Small intestine (tissue), 7 donors: ENCODE measurements around the gene TGM5. TPM values are rescaled to one million over a fixed set of nuclear protein-coding genes. Genes with fewer than 3 reads are reported as not detected.

Experiments
- DNase-seq, 2 donors: peaks; one replicate each; pipeline versions ENCODE4 v3.0.0 to v3.0.0-alpha.2; 2013
- FAIRE-seq: peaks from 2 replicates; lab custom pipeline; 2012; peaks lifted over from hg19 to GRCh38; lab: Jason Lieb, UNC
- H3K27ac ChIP-seq, 3 donors: one replicate each; pipeline ENCODE4 v1.5.1; 2013; ENCODE audit warnings: low read length in 2 of 3, mild to moderate bottlenecking in 2 of 3, control low read depth in 1 of 3, inconsistent platforms in 1 of 3, low read depth in 1 of 3, moderate library complexity in 1 of 3
- H3K27me3 ChIP-seq, 3 donors: one replicate each; pipeline ENCODE4 v1.6.1; 2013; ENCODE audit warnings: low read length in 3 of 3, inconsistent platforms in 1 of 3; ENCODE audit not compliant: control insufficient read depth in 3 of 3, insufficient read depth in 3 of 3
- H3K36me3 ChIP-seq, 3 donors: one replicate each; pipeline ENCODE4 v1.6.1; 2013; ENCODE audit warnings: low read length in 3 of 3, inconsistent platforms in 1 of 3, low read depth in 1 of 3, mild to moderate bottlenecking in 1 of 3, moderate library complexity in 1 of 3; ENCODE audit not compliant: control insufficient read depth in 3 of 3, insufficient read depth in 2 of 3
- H3K4me1 ChIP-seq, 3 donors: one replicate each; pipeline ENCODE4 v1.6.1; 2013; ENCODE audit warnings: low read length in 2 of 3, inconsistent platforms in 1 of 3, low read depth in 1 of 3, mild to moderate bottlenecking in 1 of 3, moderate library complexity in 1 of 3; ENCODE audit not compliant: control insufficient read depth in 3 of 3, insufficient read depth in 2 of 3
- H3K4me3 ChIP-seq, 3 donors: one replicate each; pipeline ENCODE4 v1.5.1; 2013; ENCODE audit warnings: low read length in 3 of 3, control low read depth in 1 of 3, inconsistent platforms in 1 of 3, low read depth in 1 of 3, mild to moderate bottlenecking in 1 of 3, moderate library complexity in 1 of 3
- H3K9me3 ChIP-seq, 2 donors: one replicate each; pipeline ENCODE4 v1.6.1; 2013; ENCODE audit warnings: low read depth in 1 of 2, low read length in 1 of 2; ENCODE audit not compliant: control insufficient read depth in 2 of 2, insufficient read depth in 1 of 2
- WGBS, 3 donors: extraction: QIAGEN DNeasy Blood & Tissue Kit; methylation state at CpG; one replicate each; pipeline ENCODE4 v1.1.7; 2013; 5-methylcytosine and 5-hydroxymethylcytosine counted together
- polyA plus RNA-seq, 4 donors: library from polyadenylated mRNA; stranded (reverse) in 3 of 4; unstranded in 1 of 4; fragments of 200-250 nt in 3 of 4; fragments of 120-200 nt in 1 of 4; gene quantifications; one replicate each; pipeline versions ENCODE4 v1.2.1 to v1.2.3, GENCODE V29; 2013
- donor health status: healthy with polysubstance abuse.
- donor health status: control.
- donor health status: control.
- donor health status: Bipolar disorder and iron deficiency.
- donor health status: healthy.

TGM5 gene
- polyA plus RNA-seq, 4 donors, result 0.01 to 0.03 TPM; not detected in 2

DNA sequence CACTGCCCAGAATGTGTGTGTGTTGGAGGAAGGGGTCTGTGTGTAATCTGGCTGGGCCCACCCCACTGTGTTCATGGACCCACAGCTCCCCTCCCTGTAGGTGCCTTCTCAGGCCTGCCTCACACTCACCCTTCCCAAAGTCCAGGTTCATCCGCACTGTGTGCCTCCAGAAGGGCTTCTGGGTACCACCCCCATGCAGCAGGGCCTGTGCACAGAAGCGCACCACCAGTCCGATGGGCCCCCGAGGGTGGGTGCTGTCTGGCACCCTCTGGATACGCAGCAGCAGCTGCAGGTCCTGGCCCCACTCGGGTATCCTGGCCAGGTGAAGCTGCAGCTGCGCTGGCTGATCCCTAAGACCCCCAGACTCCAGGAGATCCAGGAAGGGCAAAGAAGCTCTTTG is 12.8 kb upstream of the TGM5 start:
- Histone ChIP-seq H3K4me3 (no peak overlapping the region), H3K27me3 (peaks cover 0 to 3% (median 0%) of the 10 kb centered on the region in 3 donors), H3K9me3 (no peaks in the 10 kb centered on the region), H3K27ac (no peak overlapping the region), H3K36me3 (no peaks in the 10 kb centered on the region), H3K4me1 (no peaks in the 10 kb centered on the region)
- 71 to 84% (median 76%) methylated on average over 6 to 7 of the region's 7 CpGs for WGBS, 3 donors
- DNase-seq (no peak), FAIRE-seq (no peak)

DNA sequence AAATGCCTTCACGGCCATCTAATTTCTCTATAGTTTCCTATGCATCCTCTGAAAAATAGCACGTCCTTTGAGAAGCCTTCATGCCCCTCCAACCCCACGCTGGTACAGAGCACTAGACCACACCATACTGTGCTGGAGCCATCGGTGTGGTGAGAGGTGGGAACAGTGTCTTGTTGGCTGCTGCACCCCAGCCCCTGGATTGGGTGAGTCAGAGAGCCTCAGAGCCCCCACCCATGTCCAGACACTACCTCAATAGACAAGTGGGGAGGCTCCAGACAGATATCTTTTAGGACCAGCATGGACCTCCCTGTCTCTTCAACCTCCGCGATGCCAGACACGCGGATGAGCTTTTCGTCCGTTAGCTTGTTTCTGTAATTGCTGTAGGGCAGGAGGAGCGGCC is 12.1 kb upstream of the TGM5 start:
- H3K36me3 ChIP-seq, result no peaks in the 10 kb centered on the region
- FAIRE-seq, result no peak
- H3K4me1 ChIP-seq, result no peaks in the 10 kb centered on the region
- no peaks in the 10 kb centered on the region for H3K27me3 ChIP-seq
- no peak for DNase-seq
- H3K9me3 ChIP-seq, result no peaks in the 10 kb centered on the region
- H3K27ac ChIP-seq, result no peak overlapping the region
- 78 to 85% (median 84%) methylated on average over 11 of the region's 11 CpGs for whole genome bisulfite sequencing, 3 donors
- no peak overlapping the region for H3K4me3 ChIP-seq

DNA sequence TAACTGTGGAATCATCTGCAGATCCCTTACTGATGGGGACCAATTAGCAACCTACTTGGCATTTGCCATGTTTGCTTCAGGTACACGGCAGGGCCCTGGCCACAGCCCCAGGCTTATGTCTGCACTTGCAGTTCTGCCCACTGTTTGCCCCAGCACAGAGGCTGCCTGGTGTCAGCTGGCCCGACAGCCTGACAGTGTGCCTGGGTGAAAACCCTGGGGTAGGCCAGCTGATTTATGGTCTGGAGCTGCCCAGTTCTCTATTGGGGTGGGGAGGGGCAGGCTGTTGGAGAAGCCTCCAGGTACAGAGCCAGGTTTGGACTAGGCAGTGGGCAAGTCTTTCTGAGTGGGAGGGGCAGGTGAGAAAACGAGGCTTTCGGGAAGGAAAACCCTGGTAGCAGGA is 11.2 kb upstream of the TGM5 start:
- Histone ChIP-seq H3K4me1 (no peaks in the 10 kb centered on the region), H3K4me3 (no peak overlapping the region), H3K9me3 (no peaks in the 10 kb centered on the region), H3K27ac (no peak overlapping the region), H3K36me3 (no peaks in the 10 kb centered on the region), H3K27me3 (no peaks in the 10 kb centered on the region)
- FAIRE-seq (no peak), DNase-seq (no peak)
- 52 to 70% (median 63%) methylated on average over 4 of the region's 4 CpGs for WGBS, 3 donors

DNA sequence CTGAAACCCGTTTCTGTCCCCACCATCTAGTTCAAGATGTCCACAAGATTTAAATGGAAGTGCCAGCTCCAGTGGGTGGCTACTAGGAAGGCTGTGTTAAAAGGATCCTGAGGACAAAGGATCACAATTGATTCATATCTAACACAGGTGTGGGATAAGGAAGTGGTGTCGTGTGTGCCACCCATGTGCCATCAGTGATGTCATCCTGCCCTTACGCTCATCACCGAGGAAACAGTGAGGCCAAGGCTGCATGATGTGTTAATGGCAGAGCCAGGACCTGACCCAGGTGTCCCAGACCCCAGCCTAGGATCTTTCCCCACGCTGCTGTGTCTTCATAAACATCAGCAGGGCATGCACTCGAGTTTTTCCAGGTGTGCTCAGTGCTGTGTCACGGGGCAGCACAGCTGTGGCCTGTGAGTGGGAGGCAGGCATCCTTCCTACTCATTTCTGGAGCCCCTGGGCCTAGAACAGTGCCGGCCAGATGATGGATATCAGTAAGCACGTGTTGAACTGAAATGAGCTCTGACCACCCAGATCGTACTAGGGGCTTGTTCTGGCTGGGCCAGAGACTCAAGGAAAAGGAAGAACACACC is 10.6 kb upstream of the TGM5 start:
- DNase-seq (no peak), FAIRE-seq (no peak)
- no peaks in the 10 kb centered on the region for H3K36me3 ChIP-seq
- H3K27me3 ChIP-seq, result no peaks in the 10 kb centered on the region
- no peak overlapping the region for H3K4me3 ChIP-seq
- peaks cover 0 to 3% of the 10 kb centered on the region in 2 donors for H3K9me3 ChIP-seq
- H3K4me1 ChIP-seq, result no peaks in the 10 kb centered on the region
- H3K27ac ChIP-seq, result no peak overlapping the region
- WGBS, 3 donors, result 49 to 66% (median 51%) methylated on average over 10 of the region's 10 CpGs

DNA sequence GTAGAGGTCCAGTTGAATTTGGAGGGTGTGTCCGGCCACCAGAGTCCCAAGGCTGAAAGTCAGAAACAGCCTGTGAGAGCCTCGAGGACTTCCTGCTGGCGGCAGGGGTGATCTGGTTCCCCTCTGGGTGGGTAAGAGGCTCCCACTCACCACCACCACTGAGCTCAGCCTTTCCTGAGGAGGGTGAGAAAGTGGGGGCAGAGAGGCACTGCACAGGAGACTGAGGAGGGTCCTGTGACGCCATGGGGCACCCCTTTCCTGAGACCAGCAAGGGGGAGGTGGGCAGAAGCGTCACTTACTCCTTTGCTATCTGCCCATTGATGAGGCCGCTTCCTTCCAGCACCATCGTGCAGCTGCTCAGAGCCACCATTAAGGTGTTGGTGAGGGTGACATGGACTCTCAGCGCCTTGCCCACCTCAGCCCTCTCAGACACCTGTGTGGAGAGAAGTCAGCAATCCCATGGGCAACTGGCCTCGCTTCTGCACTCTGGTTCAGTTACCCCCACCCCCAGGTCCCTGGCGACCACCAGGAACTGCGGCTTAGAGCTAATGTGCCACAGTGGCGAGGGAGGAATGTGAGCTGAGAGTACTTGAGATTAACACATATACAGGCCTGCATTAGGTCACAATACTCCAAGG is 10.0 kb upstream of the TGM5 start:
- H3K36me3 ChIP-seq, result no peaks in the 10 kb centered on the region
- H3K9me3 ChIP-seq, result peaks cover 0 to 3% of the 10 kb centered on the region in 2 donors
- no peak for FAIRE-seq
- no peak overlapping the region for H3K27ac ChIP-seq
- no peak overlapping the region for H3K4me3 ChIP-seq
- no peak for DNase-seq
- WGBS, 3 donors, result 68 to 80% (median 75%) methylated on average over 12 of the region's 12 CpGs
- no peaks in the 10 kb centered on the region for H3K4me1 ChIP-seq
- H3K27me3 ChIP-seq, result no peaks in the 10 kb centered on the region

DNA sequence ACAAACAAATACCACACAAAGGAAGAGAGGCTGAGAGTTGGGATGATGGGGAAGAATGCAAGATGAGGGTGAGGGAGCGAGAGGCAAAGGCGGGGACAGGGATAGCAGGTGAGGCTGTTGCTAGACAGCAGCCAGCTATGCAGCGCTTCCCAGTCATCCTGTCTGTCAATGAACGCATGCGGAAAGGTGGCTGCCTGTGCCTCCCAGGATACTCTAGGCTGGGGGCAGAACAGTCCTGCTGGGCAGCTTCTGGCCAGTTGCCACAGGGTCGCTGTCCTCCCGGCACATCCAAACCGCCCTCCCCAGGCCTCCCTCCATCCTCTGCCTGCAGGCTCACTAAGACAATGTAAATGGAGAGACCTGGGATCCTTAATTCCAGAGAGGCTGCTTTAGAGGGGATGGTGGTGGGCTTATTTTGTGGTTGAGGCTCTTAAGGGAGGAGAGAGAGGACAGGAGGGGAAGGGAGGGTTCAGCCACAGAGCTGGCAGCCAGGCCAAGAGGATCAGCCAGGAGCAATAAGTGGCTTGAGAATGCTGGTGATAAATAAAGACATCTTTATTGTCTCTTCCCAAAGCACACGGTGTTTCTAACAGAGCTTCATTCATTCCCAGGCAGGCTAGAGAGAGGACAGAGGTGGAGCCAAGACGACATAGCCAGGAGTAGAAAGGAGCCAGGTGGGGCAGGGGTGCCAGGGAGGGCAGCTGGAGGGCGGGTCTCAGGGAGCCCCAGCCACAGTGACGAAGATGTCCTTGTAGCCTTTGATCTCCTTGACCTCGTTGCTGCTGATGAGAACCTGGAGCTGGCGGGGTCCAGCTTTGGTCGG is 9.2 kb upstream of the TGM5 start:
- no peak overlapping the region for H3K4me3 ChIP-seq
- no peaks in the 10 kb centered on the region for H3K27me3 ChIP-seq
- no peaks in the 10 kb centered on the region for H3K36me3 ChIP-seq
- no peak overlapping the region for H3K27ac ChIP-seq
- FAIRE-seq (no peak), DNase-seq (no peak)
- peaks cover 0 to 3% of the 10 kb centered on the region in 2 donors for H3K9me3 ChIP-seq
- H3K4me1 ChIP-seq, result no peaks in the 10 kb centered on the region
- 55 to 62% (median 61%) methylated on average over 15 of the region's 15 CpGs for WGBS, 3 donors

DNA sequence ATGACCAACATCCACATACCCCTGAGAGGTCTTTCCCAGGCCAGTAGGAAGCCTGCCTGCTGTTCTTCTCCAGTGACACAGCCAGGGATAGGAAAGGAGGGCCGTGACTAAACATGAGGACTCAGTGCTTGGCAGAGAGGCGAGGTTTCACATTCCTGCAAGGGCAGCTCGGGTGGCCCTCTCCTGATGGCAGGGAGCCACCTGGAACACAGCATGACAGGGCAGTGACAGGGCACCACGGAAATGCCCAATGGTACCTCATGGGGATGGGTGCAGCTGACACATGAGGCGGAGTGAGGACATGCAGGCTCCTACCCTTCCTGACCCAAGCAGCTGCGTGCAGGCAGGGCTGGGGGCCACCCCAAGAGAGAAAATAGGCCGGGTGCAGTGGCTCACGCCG is 7.4 kb upstream of the TGM5 start:
- no peak for DNase-seq

DNA sequence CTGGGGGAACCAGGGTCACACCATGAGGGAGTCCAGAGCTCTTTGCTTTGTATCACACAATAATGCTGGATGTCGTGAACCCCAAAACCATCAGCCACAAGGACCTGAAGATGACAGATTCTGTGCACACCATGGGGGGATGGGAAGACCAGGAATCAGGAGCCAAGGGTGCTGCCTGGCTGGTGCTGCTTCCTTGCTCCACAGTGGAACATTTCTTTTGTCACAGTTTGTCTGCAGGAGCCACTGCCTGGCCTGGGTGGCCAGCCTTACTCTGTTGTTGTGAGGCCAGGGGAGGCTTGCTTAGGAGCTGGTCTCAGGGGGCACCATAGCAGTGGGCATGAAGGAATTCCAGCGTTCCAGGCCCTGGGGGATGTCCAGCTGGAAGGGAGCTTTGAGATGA is 6.5 kb upstream of the TGM5 start:
- H3K9me3 ChIP-seq, result peaks cover 0 to 3% of the 10 kb centered on the region in 2 donors
- H3K4me1 ChIP-seq, result no peaks in the 10 kb centered on the region
- no peak overlapping the region for H3K27ac ChIP-seq
- no peak overlapping the region for H3K4me3 ChIP-seq
- no peak for DNase-seq
- 79 to 92% (median 80%) methylated on average over 2 of the region's 2 CpGs for WGBS, 3 donors
- H3K36me3 ChIP-seq, result no peaks in the 10 kb centered on the region
- FAIRE-seq, result no peak
- H3K27me3 ChIP-seq, result peaks cover 0 to 9% (median 0%) of the 10 kb centered on the region in 3 donors

More for the DNA sequence above, 7.4 kb upstream of the TGM5 start:
- no peak overlapping the region for H3K4me3 ChIP-seq
- no peaks in the 10 kb centered on the region for H3K36me3 ChIP-seq
- 46 to 63% (median 56%) methylated on average over 9 of the region's 9 CpGs for whole genome bisulfite sequencing, 3 donors
- no peak for FAIRE-seq
- no peaks in the 10 kb centered on the region for H3K4me1 ChIP-seq
- peaks cover 0 to 3% of the 10 kb centered on the region in 2 donors for H3K9me3 ChIP-seq
- H3K27me3 ChIP-seq, result peaks cover 0 to 4% (median 0%) of the 10 kb centered on the region in 3 donors
- H3K27ac ChIP-seq, result no peak overlapping the region
